Activated gamma-delta T cell (primary cell): ENCODE measurements around the gene PRR18.

Source experiments
- DNase-seq: peaks from one replicate; lab custom pipeline; 2025; lab: John Stamatoyannopoulos, UW

Gene PRR18

DNA sequence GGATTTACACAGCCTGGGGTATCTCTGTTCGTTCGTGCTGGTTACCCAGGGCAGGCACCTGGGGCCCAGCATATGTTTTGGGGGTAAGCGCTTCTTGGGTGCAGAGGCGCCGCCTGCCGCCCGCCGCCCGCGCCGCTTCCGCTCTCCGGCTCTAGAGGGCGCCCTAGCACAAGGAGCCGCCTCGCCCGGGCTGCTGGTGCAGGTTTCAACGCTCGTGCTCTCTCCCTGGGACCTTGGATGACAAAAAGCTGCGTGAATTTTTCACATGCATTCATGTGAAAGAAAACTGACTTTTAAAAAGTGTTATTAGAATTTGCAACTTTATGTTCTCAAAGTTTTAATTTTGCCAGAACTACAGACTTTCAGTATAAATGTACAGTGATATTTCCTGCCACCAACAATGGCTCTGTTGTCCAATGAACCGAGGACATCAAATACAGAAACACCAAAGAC, 32.5 kb downstream of the PRR18 start:
- DNase-seq = peak; percentile 55

DNA sequence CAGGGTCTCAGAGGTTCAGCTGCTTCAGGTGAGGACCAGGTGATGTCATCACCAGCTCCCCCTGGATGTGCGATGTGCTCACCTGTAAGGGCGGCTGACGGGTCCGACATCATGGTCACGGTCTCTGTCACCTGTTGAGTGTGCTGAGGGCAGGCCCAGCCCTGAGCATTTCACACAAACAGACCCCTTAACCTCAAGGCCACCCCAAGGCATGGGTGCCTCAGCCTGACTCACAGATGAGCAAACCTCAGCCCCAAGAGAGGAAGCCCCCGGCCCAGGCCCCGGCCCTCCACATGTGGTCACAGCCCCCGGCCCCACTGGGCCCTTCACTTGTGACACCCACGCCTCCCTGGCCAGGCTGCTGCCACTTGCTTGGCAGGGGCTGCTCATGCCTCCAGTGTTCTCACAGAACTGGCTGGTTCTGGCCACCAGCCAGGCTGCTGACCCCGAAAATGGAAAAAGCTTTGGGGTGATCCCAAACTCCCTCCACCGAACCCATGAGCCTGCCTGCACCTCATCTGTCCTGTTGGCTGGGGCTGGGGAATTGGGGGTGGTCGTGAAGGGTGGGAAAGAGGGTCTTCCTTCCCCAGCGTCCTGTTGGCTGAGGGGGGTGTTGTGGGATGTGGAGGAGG, 33.3 kb downstream of the PRR18 start:
- no peak for DNase-seq

GRCh38 chr6:166274163-166274562, 34.0 kb downstream of the PRR18 start:
- DNase-seq = no peak

DNA sequence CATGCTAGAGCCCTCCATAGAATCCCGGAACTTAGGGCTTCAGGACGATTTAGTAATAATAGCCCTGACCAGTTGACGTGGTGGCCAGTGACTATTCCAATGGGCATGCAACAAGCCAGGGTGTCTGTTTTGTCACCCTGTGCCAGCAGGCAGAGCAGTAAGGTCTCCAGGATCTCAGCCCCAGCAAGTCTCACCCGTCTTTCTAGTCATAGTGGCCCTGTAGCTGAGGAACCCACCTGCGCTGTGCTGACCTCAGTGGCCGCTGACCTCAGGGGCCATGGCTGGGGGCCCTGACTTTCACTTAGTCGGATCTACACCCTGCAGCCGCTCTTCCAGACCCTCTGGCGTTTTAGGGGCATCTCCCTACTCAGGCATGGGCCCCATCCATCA, 36.8 kb downstream of the PRR18 start:
- DNase-seq = no peak

GRCh38 chr6:166270706-166271375, 37.4 kb downstream of the PRR18 start:
- DNase-seq = no peak

- no peak for DNase-seq
These were observed 38.7 kb downstream of the PRR18 start for GRCh38 chr6:166269301-166270039.

GRCh38 chr6:166268431-166268830, 39.8 kb downstream of the PRR18 start:
- no peak for DNase-seq

DNA sequence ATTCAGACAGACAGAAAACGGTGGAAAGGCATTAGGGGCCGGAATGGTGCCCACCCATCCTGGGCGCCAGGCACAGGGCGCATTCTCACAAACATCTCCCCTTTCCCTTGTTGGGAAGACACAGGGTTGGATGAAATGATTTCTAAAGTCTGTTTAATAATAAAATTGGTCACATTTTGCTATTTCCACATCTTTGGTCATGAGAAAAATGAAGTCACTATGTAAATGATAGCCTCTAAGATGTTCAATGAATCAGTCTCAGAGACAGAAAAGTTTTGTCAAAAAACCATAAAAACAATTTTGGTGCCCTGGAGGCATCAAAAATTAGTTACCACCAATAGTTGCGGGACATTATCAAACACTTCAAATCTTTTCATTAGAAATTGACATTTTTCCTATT, 40.7 kb downstream of the PRR18 start:
- DNase-seq = no peak

GRCh38 chr6:166266336-166266735, 41.9 kb downstream of the PRR18 start:
- DNase-seq = no peak

GRCh38 chr6:166262743-166263515, 45.3 kb downstream of the PRR18 start:
- DNase-seq = no peak

GRCh38 chr6:166259296-166259977, 48.8 kb downstream of the PRR18 start:
- DNase-seq = no peak

- DNase-seq = no peak
These were observed 49.3 kb downstream of the PRR18 start for GRCh38 chr6:166258854-166259276.

DNA sequence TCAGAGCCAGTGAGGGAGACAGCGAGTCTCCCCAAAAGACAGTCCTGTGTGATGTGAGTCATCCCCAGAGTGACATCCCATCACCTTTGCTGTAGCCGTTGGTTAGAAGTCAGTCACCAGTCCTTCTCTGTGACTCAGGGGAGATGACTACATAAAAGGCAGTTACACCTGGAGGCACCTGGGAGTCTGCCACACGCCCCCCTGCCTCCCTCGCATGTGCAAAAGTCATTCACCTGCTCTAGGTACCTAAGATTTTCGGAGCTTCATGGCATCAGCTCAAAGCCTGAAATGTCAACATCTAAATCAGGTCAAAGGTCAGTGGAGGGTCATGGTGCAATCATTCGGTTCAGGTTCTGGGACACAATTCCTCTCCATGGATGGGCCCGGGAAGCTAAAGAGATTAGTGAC, 50.3 kb downstream of the PRR18 start:
- DNase-seq = no peak
